ENCODE results near the gene PLCD1. TPM values are rescaled to one million over a fixed set of nuclear protein-coding genes. Genes with fewer than 3 reads are reported as not detected.

Gene PLCD1
- total RNA-seq, 2 donors from 2014 or later, result 29.7 to 176 TPM

DNA sequence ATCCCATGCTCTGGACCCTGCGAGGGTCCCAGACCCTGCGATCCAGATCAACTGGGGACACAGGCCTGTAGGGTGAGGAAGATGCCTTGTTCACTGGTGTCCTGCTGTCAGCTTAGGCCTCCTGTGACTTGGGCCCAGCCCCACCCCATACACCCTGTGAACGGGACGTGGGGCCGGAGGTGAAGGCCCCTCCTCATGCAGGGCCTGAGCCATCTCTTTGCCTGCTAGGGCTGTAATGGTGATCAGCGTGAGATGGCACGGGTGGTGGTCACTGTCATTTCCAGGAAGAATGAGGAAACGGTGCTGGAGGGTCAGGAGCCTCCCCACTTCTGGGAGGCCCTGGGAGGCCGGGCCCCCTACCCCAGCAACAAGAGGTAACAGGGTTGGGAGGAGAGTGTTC, 26.5 kb downstream of the PLCD1 start:
- no peak for TF ChIP-seq POLR2AphosphoS5 (IDR thresholded peaks at IDR 0.05)
- no peak for TF ChIP-seq POLR2A (IDR thresholded peaks at IDR 0.05)
- TF ChIP-seq, protein P1, sequence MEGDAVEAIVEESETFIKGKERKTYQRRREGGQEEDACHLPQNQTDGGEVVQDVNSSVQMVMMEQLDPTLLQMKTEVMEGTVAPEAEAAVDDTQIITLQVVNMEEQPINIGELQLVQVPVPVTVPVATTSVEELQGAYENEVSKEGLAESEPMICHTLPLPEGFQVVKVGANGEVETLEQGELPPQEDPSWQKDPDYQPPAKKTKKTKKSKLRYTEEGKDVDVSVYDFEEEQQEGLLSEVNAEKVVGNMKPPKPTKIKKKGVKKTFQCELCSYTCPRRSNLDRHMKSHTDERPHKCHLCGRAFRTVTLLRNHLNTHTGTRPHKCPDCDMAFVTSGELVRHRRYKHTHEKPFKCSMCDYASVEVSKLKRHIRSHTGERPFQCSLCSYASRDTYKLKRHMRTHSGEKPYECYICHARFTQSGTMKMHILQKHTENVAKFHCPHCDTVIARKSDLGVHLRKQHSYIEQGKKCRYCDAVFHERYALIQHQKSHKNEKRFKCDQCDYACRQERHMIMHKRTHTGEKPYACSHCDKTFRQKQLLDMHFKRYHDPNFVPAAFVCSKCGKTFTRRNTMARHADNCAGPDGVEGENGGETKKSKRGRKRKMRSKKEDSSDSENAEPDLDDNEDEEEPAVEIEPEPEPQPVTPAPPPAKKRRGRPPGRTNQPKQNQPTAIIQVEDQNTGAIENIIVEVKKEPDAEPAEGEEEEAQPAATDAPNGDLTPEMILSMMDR (IDR thresholded peaks at IDR 0.05), result no peak
- WGBS, result 90% methylated on average over 9 of the region's 9 CpGs
- Histone ChIP-seq H3K27me3 (replicated peaks; ENCODE audit: insufficient read depth) (no peaks in the 10 kb centered on the region), H3K4me3 (no peak overlapping the region), H3K36me3 (peaks cover 0 to 3% of the 10 kb centered on the region in 2 donors), H3K4me1 (replicated peaks) (peaks cover 16% of the 10 kb centered on the region), H3K27ac (peak overlapping the region; percentile 86 to 90), H3K9me3 (no peaks in the 10 kb centered on the region)
- DNase-seq (ENCODE audit: low spot score), result no peak
- intact Hi-C loops (cut with DNase I), result loop anchor here (5.0 kb wide), 1 partner anchor 34 kb away; the partner anchor contains the start of gene DLEC1

DNA sequence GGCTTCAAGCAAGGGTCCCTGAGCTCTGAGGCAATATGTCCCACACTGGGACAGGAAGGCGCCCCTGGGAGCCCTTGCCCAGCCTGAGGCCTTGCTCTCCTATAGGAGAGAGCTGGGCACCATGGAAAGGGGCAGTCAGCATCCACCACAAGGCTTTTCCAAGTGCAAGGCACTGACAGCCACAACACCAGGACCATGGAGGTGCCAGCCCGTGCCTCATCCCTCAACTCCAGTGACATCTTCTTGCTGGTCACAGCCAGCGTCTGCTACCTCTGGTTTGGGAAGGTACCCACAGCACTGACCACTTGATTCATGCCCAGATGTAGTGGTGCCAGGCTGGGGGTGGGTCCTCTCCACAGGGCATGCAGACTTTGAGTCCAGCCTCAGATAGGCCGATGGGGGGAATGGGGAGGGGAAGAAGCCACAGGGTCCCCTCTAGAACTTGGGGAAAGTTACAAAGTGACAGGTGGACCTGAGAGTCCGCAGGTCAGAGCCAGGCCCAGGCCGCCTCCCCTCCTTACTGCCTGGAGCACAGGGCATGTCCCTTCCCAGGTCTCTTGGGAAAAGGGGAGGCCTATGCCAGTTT, 27.1 kb downstream of the PLCD1 start:
- no peak for DNase-seq (ENCODE audit: low spot score)
- Histone ChIP-seq H3K4me1 (replicated peaks) (peaks cover 16% of the 10 kb centered on the region), H3K27ac (peak overlapping the region; percentile 86 to 90), H3K9me3 (no peaks in the 10 kb centered on the region), H3K36me3 (peaks cover 0 to 3% of the 10 kb centered on the region in 2 donors), H3K4me3 (no peak overlapping the region), H3K27me3 (replicated peaks; ENCODE audit: insufficient read depth) (no peaks in the 10 kb centered on the region)
- TF ChIP-seq, protein P1 (IDR thresholded peaks at IDR 0.05), result no peak
- TF ChIP-seq POLR2AphosphoS5 (IDR thresholded peaks at IDR 0.05) (no peak), POLR2A (IDR thresholded peaks at IDR 0.05) (no peak)
- WGBS, result 91% methylated on average over 6 of the region's 6 CpGs
- intact Hi-C loops (cut with DNase I), result loop anchor here (5.0 kb wide), 1 partner anchor 35 kb away; the partner anchor contains the start of gene DLEC1

DNA sequence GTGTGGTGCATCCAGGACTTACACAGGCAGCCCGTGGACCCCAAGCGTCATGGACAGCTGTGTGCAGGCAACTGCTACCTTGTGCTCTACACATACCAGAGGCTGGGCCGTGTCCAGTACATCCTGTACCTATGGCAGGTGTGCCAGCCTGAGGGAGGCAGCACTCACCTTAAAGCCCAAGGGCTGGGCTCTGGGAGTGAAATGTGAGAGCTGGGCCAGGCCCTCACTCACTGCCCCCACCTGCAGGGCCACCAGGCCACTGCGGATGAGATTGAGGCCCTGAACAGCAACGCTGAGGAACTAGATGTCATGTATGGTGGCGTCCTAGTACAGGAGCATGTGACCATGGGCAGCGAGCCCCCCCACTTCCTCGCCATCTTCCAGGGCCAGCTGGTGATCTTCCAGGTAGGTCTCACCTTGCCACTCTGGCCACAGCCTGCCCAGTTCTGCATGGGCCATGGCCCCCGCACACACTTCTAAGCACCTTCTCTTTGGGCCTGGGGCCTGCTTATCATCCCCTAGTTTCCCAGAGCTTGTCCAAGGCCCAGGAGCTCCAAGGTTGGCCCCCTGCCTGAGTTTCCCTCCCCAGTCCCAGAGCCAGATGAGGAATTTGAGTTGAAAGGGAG, 27.9 kb downstream of the PLCD1 start:
- Histone ChIP-seq H3K4me3 (no peak overlapping the region), H3K9me3 (no peaks in the 10 kb centered on the region), H3K27ac (peak overlapping the region; percentile 14 to 90), H3K27me3 (replicated peaks; ENCODE audit: insufficient read depth) (no peaks in the 10 kb centered on the region), H3K4me1 (replicated peaks) (peaks cover 16% of the 10 kb centered on the region), H3K36me3 (peaks cover 0 to under 1% of the 10 kb centered on the region in 2 donors)
- TF ChIP-seq POLR2AphosphoS5 (IDR thresholded peaks at IDR 0.05), result peak; percentile 10
- TF ChIP-seq, protein P1 (IDR thresholded peaks at IDR 0.05), result peak in 1 of 4 experiments; percentile 16
- TF ChIP-seq POLR2A (IDR thresholded peaks at IDR 0.05), result no peak
- WGBS, result 80% methylated on average over 9 of the region's 9 CpGs
- intact Hi-C loops (cut with DNase I), result loop anchor here (5.0 kb wide), 1 partner anchor 36 kb away; the partner anchor contains the start of gene DLEC1
- DNase-seq (ENCODE audit: low spot score), result no peak

DNA sequence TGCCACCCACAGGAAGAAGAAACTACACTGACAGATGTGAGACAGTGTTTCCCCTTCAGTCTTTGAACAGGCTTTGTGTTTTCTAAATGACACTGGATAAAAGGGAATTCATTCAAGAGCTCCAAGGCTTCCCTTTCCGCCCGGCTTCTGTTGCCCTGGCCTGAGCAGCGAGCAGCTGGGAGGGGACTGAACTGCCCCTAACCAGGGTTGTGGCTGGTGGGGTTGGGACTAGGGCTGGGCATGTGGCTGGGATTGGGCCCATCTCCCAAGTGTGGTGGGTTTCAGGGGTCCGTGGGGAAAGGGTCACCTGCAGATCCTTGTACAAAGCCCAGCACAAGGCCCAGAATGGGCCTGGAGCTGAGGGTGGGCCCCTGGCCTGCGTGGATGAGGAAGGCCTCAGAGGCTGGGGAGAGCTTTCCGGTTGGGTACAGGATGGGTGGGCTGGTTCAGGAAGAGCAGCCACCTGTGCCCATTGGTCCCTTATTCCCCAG, 28.4 kb downstream of the PLCD1 start:
- Histone ChIP-seq H3K36me3 (no peaks in the 10 kb centered on the region), H3K4me3 (no peak overlapping the region), H3K27me3 (replicated peaks; ENCODE audit: insufficient read depth) (no peaks in the 10 kb centered on the region), H3K27ac (peak overlapping the region in 1 of 2 donors; percentile 90), H3K9me3 (no peaks in the 10 kb centered on the region), H3K4me1 (replicated peaks) (peaks cover 16% of the 10 kb centered on the region)
- TF ChIP-seq POLR2AphosphoS5 (IDR thresholded peaks at IDR 0.05), result no peak
- no peak for TF ChIP-seq POLR2A (IDR thresholded peaks at IDR 0.05)
- TF ChIP-seq, protein P1 (IDR thresholded peaks at IDR 0.05), result no peak
- no peak for DNase-seq (ENCODE audit: low spot score)
- intact Hi-C loops (cut with DNase I), result loop anchor here (5.0 kb wide), 1 partner anchor 36 kb away; the partner anchor contains the start of gene DLEC1
- WGBS, result 96% methylated on average over 6 of the region's 6 CpGs
